PC-3 (cell line): ENCODE results near the gene CALM1. TPM values are rescaled to one million over a fixed set of nuclear protein-coding genes. Genes with fewer than 3 reads are reported as not detected.

Experiments
- ATAC-seq: fragments of 200-7000 bp; cut with Tn5 transposase; 2 replicates; pipeline ENCODE4 v1.9.1; 2020; ENCODE audit warnings: mild to moderate bottlenecking, moderate library complexity
- BruUV-seq: library from RNA; stranded (reverse); fragments of 400-500 nt; replicated peaks from 2 replicates; lab custom pipeline; 2021; lab: Mats Ljungman, UMichigan
- CTCF ChIA-PET: fragments of 300-600 bp; sonication (Branson Sonifier 250); formaldehyde crosslinking; loops from one replicate; lab custom pipeline; 2022; ENCODE audit warnings: antibody characterized with exemption; lab: Charles Lee
- POLR2A ChIA-PET: fragments of 300-600 bp; sonication (Branson Sonifier 250); formaldehyde crosslinking; loops from one replicate; lab custom pipeline; 2022; ENCODE audit warnings: antibody characterized with exemption; ENCODE audit not compliant: unreplicated experiment; lab: Charles Lee
- DNase-seq: peaks from one replicate; pipeline ENCODE4 v3.0.0-alpha.2; 2015
- H2AFZ ChIP-seq: fragments of 300-600 bp; sonication (generic); 2 replicates; pipeline ENCODE4 v1.6.0; 2016; ENCODE audit warnings: antibody characterized with exemption, low read length
- H3F3A ChIP-seq: fragments of 300-600 bp; sonication (generic); one replicate; pipeline ENCODE4 v1.6.0; 2017; ENCODE audit warnings: antibody characterized with exemption, low read length, control low read depth, mild to moderate bottlenecking; ENCODE audit not compliant: unreplicated experiment
- H3K27ac ChIP-seq: fragments of 300-600 bp; sonication (generic); 2 replicates; pipeline ENCODE4 v1.5.1; 2016; ENCODE audit warnings: mild to moderate bottlenecking, low read length
- H3K27me3 ChIP-seq: fragments of 300-600 bp; sonication (generic); 2 replicates; pipeline ENCODE4 v1.6.1; 2016; ENCODE audit warnings: low read length, mixed read lengths
- H3K36me3 ChIP-seq: fragments of 300-600 bp; sonication (generic); 2 replicates; pipeline ENCODE4 v1.6.1; 2016; ENCODE audit warnings: low read depth, mixed run types, low read length, mixed read lengths
- H3K4me1 ChIP-seq: fragments of 300-600 bp; sonication (generic); 2 replicates; pipeline ENCODE4 v1.5.1; 2016; ENCODE audit warnings: low read length; ENCODE audit not compliant: insufficient read depth
- H3K4me2 ChIP-seq: fragments of 300-600 bp; sonication (generic); 2 replicates; pipeline ENCODE4 v1.6.0; 2016; ENCODE audit warnings: low read length
- H3K4me3 ChIP-seq: fragments of 300-600 bp; sonication (generic); 2 replicates; pipeline ENCODE4 v1.5.1; 2016; ENCODE audit warnings: mild to moderate bottlenecking, low read length, mixed read lengths
- H3K79me2 ChIP-seq: fragments of 300-600 bp; sonication (generic); 2 replicates; pipeline ENCODE4 v1.6.1; 2017; ENCODE audit warnings: low read length, mixed read lengths
- H3K9ac ChIP-seq: fragments of 300-600 bp; sonication (generic); 2 replicates; pipeline ENCODE4 v1.6.0; 2016; ENCODE audit warnings: mild to moderate bottlenecking, low read length
- H3K9me2 ChIP-seq: fragments of 300-600 bp; sonication (generic); replicated peaks from 2 replicates; pipeline ENCODE4 v1.6.1; 2016; ENCODE audit warnings: mixed run types, low read length, mixed read lengths
- H3K9me3 ChIP-seq: fragments of 300-600 bp; sonication (generic); 2 replicates; pipeline ENCODE4 v1.6.1; 2016; ENCODE audit warnings: low read length, mixed read lengths
- H4K20me1 ChIP-seq: fragments of 300-600 bp; sonication (generic); 2 replicates; pipeline ENCODE4 v1.6.1; 2016; ENCODE audit warnings: low read length, mixed read lengths
- CTCF ChIP-seq: fragments of 300-600 bp; sonication (generic); conservative IDR thresholded peaks from 2 replicates; pipeline ENCODE4 v1.5.1; 2017; ENCODE audit warnings: antibody characterized with exemption, low read depth, mild to moderate bottlenecking, low read length
- EZH2 ChIP-seq: fragments of 300-600 bp; sonication (generic); IDR thresholded peaks from one replicate; pipeline ENCODE4 v1.6.1; 2017; ENCODE audit warnings: antibody characterized with exemption, mild to moderate bottlenecking, low read length; ENCODE audit not compliant: unreplicated experiment
- EZH2phosphoT487 ChIP-seq: fragments of 300-600 bp; sonication (generic); IDR thresholded peaks from 2 replicates; pipeline ENCODE4 v1.6.1; 2018; ENCODE audit warnings: mild to moderate bottlenecking, antibody characterized with exemption, low read length, borderline replicate concordance
- intact Hi-C: fragments of 100-400 bp; cut with micrococcal nuclease; formaldehyde crosslinking; loops from 2 replicates; pipeline ENCODE4 v1.9.0; 2023
- total RNA-seq: library from RNA; depleted of rRNA; stranded (reverse); fragments of >200 nt; gene quantifications from 2 replicates; pipeline ENCODE4 v1.2.3, GENCODE V29; 2014

CALM1 gene
- total RNA-seq, 1 experiment from 2014 or later: 1,162 TPM

GRCh38 chr14:90398841-90399540 is 2.2 kb downstream of the CALM1 start:
- no peak overlapping the region for H2AFZ ChIP-seq
- DNase-seq (no peak), ATAC-seq (no peak)
- peaks cover 23% of the 10 kb centered on the region for H3K4me1 ChIP-seq
- H3K79me2 ChIP-seq: peaks cover 53% of the 10 kb centered on the region
- H3K36me3 ChIP-seq: peaks cover 43% of the 10 kb centered on the region
- H3F3A ChIP-seq: no peaks in the 10 kb centered on the region
- ChIA-PET CTCF (interaction anchor here (0.6 to 1.6 kb wide), 17 partner anchors 9 to 359 kb away, joined by 3 to 28 read pairs (median 6); no protein-coding TSS in a partner anchor), POLR2A (interaction anchor here (0.6 to 1.0 kb wide), 5 partner anchors 10 to 201 kb away, joined by 3 to 9 read pairs (median 4); no protein-coding TSS in a partner anchor)
- TSS peak; percentile 25 for BruUV-seq
- no peak overlapping the region for H3K27ac ChIP-seq
- H3K4me3 ChIP-seq: peak overlapping the region; percentile 95
- peak overlapping the region; percentile 86 for H3K4me2 ChIP-seq
- H3K9ac ChIP-seq: peak overlapping the region; percentile 58; the same call in 1 of the 2 replicates
- H3K9me2 ChIP-seq: no peaks in the 10 kb centered on the region
- TF ChIP-seq CTCF (no peak), EZH2phosphoT487 (no peak), EZH2 (no peak)
- peaks cover 54% of the 10 kb centered on the region for H4K20me1 ChIP-seq
- H3K9me3 ChIP-seq: no peaks in the 10 kb centered on the region
- intact Hi-C loops: loop anchor here (1.0 to 5.0 kb wide), 12 partner anchors 10 to 738 kb away; no protein-coding TSS in a partner anchor
- H3K27me3 ChIP-seq: no peaks in the 10 kb centered on the region

GRCh38 chr14:90399541-90400444 is 3.0 kb downstream of the CALM1 start:
- no peak overlapping the region for H3K9ac ChIP-seq
- peaks cover 51% of the 10 kb centered on the region for H3K36me3 ChIP-seq
- CTCF ChIA-PET: interaction anchor here (0.6 to 1.6 kb wide), 19 partner anchors 9 to 358 kb away, joined by 3 to 28 read pairs (median 5); no protein-coding TSS in a partner anchor
- H3K4me1 ChIP-seq: peaks cover 23% of the 10 kb centered on the region
- no peak overlapping the region for H2AFZ ChIP-seq
- ATAC-seq: peak; percentile 50
- TF ChIP-seq EZH2 (no peak), CTCF (peak; percentile 100)
- no peaks in the 10 kb centered on the region for H3K9me3 ChIP-seq
- POLR2A ChIA-PET: interaction anchor here (0.6 to 1.0 kb wide), 3 partner anchors 9 to 114 kb away, joined by 3 to 9 read pairs (median 4); no protein-coding TSS in a partner anchor
- peak overlapping the region; percentile 95 for H3K4me3 ChIP-seq
- H4K20me1 ChIP-seq: peaks cover 58% of the 10 kb centered on the region
- BruUV-seq: no TSS peak
- no peaks in the 10 kb centered on the region for H3F3A ChIP-seq
- H3K4me2 ChIP-seq: peak overlapping the region; percentile 86
- peaks cover 53% of the 10 kb centered on the region for H3K79me2 ChIP-seq
- DNase-seq: peak; percentile 96
- H3K27ac ChIP-seq: no peak overlapping the region
- H3K9me2 ChIP-seq: no peaks in the 10 kb centered on the region
- intact Hi-C loops: loop anchor here (1.0 to 5.0 kb wide), 11 partner anchors 10 to 738 kb away; no protein-coding TSS in a partner anchor
- H3K27me3 ChIP-seq: no peaks in the 10 kb centered on the region
